Measurements from ENCODE around the gene GP5.

The GP5 gene

GRCh38 chr3:194389269-194389668, 9.8 kb downstream of the GP5 start:
- no peak for TF ChIP-seq CTCF (IDR thresholded peaks at IDR 0.05; ENCODE audit: low read depth, low read length)
- Histone ChIP-seq H3K9me3 (no peaks in the 10 kb centered on the region), H3K27me3 (no peaks in the 10 kb centered on the region), H3K4me3 (ENCODE audit: low read depth, low read length) (no peak overlapping the region), H3K4me1 (no peaks in the 10 kb centered on the region), H3K36me3 (no peaks in the 10 kb centered on the region)
- DNase-seq: no peak

GRCh38 chr3:194387926-194388418, 11.1 kb downstream of the GP5 start:
- no peak for DNase-seq
- Histone ChIP-seq H3K27me3 (no peaks in the 10 kb centered on the region), H3K9me3 (no peaks in the 10 kb centered on the region), H3K36me3 (no peaks in the 10 kb centered on the region), H3K4me3 (ENCODE audit: low read depth, low read length) (no peak overlapping the region), H3K4me1 (no peaks in the 10 kb centered on the region)
- TF ChIP-seq CTCF (IDR thresholded peaks at IDR 0.05; ENCODE audit: low read depth, low read length): no peak

GRCh38 chr3:194387276-194387675, 11.8 kb downstream of the GP5 start:
- Histone ChIP-seq H3K4me1 (no peaks in the 10 kb centered on the region), H3K27me3 (no peaks in the 10 kb centered on the region), H3K9me3 (no peaks in the 10 kb centered on the region), H3K4me3 (ENCODE audit: low read depth, low read length) (no peak overlapping the region), H3K36me3 (no peaks in the 10 kb centered on the region)
- TF ChIP-seq CTCF (IDR thresholded peaks at IDR 0.05; ENCODE audit: low read depth, low read length): no peak
- DNase-seq: no peak

- no peak for DNase-seq
- H3K4me1 ChIP-seq: no peaks in the 10 kb centered on the region
- no peak overlapping the region for H3K4me3 ChIP-seq (ENCODE audit: low read depth, low read length)
- no peaks in the 10 kb centered on the region for H3K27me3 ChIP-seq
- H3K9me3 ChIP-seq: no peaks in the 10 kb centered on the region
- no peak for TF ChIP-seq CTCF (IDR thresholded peaks at IDR 0.05; ENCODE audit: low read depth, low read length)
- no peaks in the 10 kb centered on the region for H3K36me3 ChIP-seq
Observed at GRCh38 chr3:194386648-194387047, 12.4 kb downstream of the GP5 start.

GRCh38 chr3:194386066-194386465, 13.0 kb downstream of the GP5 start:
- TF ChIP-seq CTCF (IDR thresholded peaks at IDR 0.05; ENCODE audit: low read depth, low read length): no peak
- Histone ChIP-seq H3K4me3 (ENCODE audit: low read depth, low read length) (no peak overlapping the region), H3K4me1 (0 out of 2 replicates have a peak, but pooled peaks cover 4% of the 10 kb centered on the region), H3K36me3 (no peaks in the 10 kb centered on the region), H3K9me3 (no peaks in the 10 kb centered on the region), H3K27me3 (no peaks in the 10 kb centered on the region)
- no peak for DNase-seq

- 0 out of 2 replicates have a peak, but pooled peaks cover 4% of the 10 kb centered on the region for H3K4me1 ChIP-seq
- no peaks in the 10 kb centered on the region for H3K27me3 ChIP-seq
- no peaks in the 10 kb centered on the region for H3K36me3 ChIP-seq
- H3K4me3 ChIP-seq (ENCODE audit: low read depth, low read length): no peak overlapping the region
- no peaks in the 10 kb centered on the region for H3K9me3 ChIP-seq
- TF ChIP-seq CTCF (IDR thresholded peaks at IDR 0.05; ENCODE audit: low read depth, low read length): no peak
- no peak for DNase-seq
Observed at GRCh38 chr3:194384569-194385001, 14.5 kb downstream of the GP5 start.

Data from BE2C (cell line).